Fibroblast of lung (primary cell): ENCODE data around the gene ETHE1. TPM values are rescaled to one million over a fixed set of nuclear protein-coding genes. Genes with fewer than 3 reads are reported as not detected.

Experiments
- DNase-seq, 2 donors: peaks; one replicate each; pipeline versions ENCODE4 v3.0.0 to v3.0.0-alpha.2; 2010; ENCODE audit warnings: low read depth in 2 of 2
- H2AFZ ChIP-seq: 2 replicates; pipeline ENCODE4 v1.5.1; 2012; ENCODE audit warnings: low read length, control low read depth, inconsistent platforms
- H3K27ac ChIP-seq: 2 replicates; pipeline ENCODE4 v1.5.1; 2011; ENCODE audit warnings: low read length, control low read depth; ENCODE audit not compliant: insufficient read depth
- H3K27me3 ChIP-seq: 2 replicates; pipeline ENCODE4 v1.5.1; 2011; ENCODE audit warnings: mild to moderate bottlenecking, low read length; ENCODE audit not compliant: control insufficient read depth, insufficient read depth
- H3K36me3 ChIP-seq: 2 replicates; pipeline ENCODE4 v1.5.1; 2011; ENCODE audit warnings: low read length; ENCODE audit not compliant: control insufficient read depth, insufficient read depth
- H3K4me1 ChIP-seq: 2 replicates; pipeline ENCODE4 v1.5.1; 2011; ENCODE audit warnings: low read length; ENCODE audit not compliant: control insufficient read depth, insufficient read depth; ENCODE audit errors: extremely low read depth
- H3K4me2 ChIP-seq: 2 replicates; pipeline ENCODE4 v1.5.1; 2011; ENCODE audit warnings: low read length, control low read depth; ENCODE audit not compliant: insufficient read depth; ENCODE audit errors: extremely low read depth
- H3K4me3 ChIP-seq, 4 experiments: fragments of 200-600 bp in 1 of 4; sonication (generic) in 1 of 4; replicated peaks in 1 of 4; 2 replicates each; pipeline ENCODE4 v1.5.1; 2011 to 2016; ENCODE audit warnings: low read length in 4 of 4, low read depth in 3 of 4, mild to moderate bottlenecking in 3 of 4, control low read depth in 2 of 4, inconsistent platforms in 1 of 4, mixed read lengths in 1 of 4; ENCODE audit not compliant: insufficient read depth in 1 of 4; ENCODE audit errors: control extremely low read depth in 1 of 4
- H3K79me2 ChIP-seq: 2 replicates; pipeline ENCODE4 v1.5.1; 2012; ENCODE audit warnings: mild to moderate bottlenecking, low read length, inconsistent platforms; ENCODE audit not compliant: control insufficient read depth, insufficient read depth
- H3K9ac ChIP-seq: 2 replicates; pipeline ENCODE4 v1.5.1; 2011; ENCODE audit warnings: mild to moderate bottlenecking, low read length, control low read depth; ENCODE audit not compliant: insufficient read depth
- H3K9me3 ChIP-seq: 2 replicates; pipeline ENCODE4 v1.5.1; 2012; ENCODE audit warnings: low read depth, low read length; ENCODE audit not compliant: control insufficient read depth, insufficient read depth
- H4K20me1 ChIP-seq: 2 replicates; pipeline ENCODE4 v1.5.1; 2011; ENCODE audit warnings: low read length; ENCODE audit not compliant: control insufficient read depth, insufficient read depth; ENCODE audit errors: extremely low read depth
- EZH2 ChIP-seq: IDR thresholded peaks from 2 replicates; pipeline ENCODE4 v1.5.1; 2012; ENCODE audit warnings: low read length, control low read depth, mild to moderate bottlenecking; ENCODE audit errors: missing control alignments
- polyA plus RNA-seq, 2 donors: library from polyadenylated mRNA; depleted of rRNA in 1 of 2; stranded (reverse) in 1 of 2; unstranded in 1 of 2; fragments of >200 nt; gene quantifications; 2 replicates each; pipeline ENCODE4 v1.2.1, GENCODE V29; 2011 to 2012; ENCODE audit warnings: missing spikeins in 1 of 2
- total RNA-seq: library from RNA; depleted of rRNA; stranded (reverse); fragments of >200 nt; gene quantifications from 2 replicates; pipeline ENCODE4 v1.2.1, GENCODE V29; 2014
- TF ChIP-seq, protein P1 (sequence below), 2 donors: IDR thresholded peaks in 1 of 2; conservative IDR thresholded peaks in 1 of 2; 1 replicate in 1 of 2; 2 replicates in 1 of 2; pipeline ENCODE4 v1.5.1; 2011 to 2012; ENCODE audit warnings: low read length in 2 of 2, control low read depth in 1 of 2, inconsistent platforms in 1 of 2, low read depth in 1 of 2, mild to moderate bottlenecking in 1 of 2

The ETHE1 gene
- total and polyA plus RNA-seq, 2 donors (not counting 1 experiment from before 2014, with no cell fraction given), result 65.2 to 112 TPM

DNA sequence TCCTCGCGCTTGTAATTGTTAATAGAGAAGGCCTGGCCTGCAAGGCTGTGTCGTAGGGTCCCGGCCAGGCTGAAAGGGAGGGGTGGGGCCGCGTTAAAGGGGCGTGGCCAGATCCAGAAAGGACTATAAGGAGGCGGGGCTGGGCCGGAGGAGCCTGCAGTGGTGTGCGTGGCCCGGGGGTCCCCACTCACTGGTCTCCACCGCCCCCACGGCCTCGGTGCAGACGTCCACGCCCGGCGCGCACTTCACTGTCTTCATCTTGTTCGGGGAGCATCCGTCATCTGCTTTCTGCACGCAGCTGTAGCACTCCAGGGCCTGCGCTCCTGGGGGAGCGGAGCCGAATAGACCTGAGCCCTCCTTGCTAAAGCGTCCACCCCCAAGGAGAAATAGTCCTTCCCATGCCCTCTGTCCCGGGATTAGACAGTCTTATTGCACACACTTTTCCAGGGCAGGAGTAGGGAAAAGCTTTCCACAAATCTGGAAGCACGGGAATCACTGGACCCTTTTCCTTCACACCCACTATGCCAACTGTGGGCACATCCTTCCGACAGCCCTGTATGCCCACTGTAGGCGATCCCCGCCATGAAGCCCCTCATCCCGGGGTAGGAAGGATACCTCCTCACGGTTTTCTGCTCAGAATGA is 62.7 kb downstream of the ETHE1 start:
- Histone ChIP-seq H3K36me3 (no peaks in the 10 kb centered on the region), H3K27ac (peak overlapping the region; percentile 66), H2AFZ (peak overlapping the region; percentile 81), H3K79me2 (no peaks in the 10 kb centered on the region), H4K20me1 (no peaks in the 10 kb centered on the region), H3K9me3 (no peaks in the 10 kb centered on the region), H3K9ac (no peak overlapping the region), H3K4me2 (peak overlapping the region; percentile 61), H3K4me3 (peak overlapping the region; percentile 55 to 79 (median 62)), H3K4me1 (peaks cover 3% of the 10 kb centered on the region), H3K27me3 (no peaks in the 10 kb centered on the region)
- DNase-seq, result no peak
- no peak for TF ChIP-seq EZH2
- TF ChIP-seq, protein P1, sequence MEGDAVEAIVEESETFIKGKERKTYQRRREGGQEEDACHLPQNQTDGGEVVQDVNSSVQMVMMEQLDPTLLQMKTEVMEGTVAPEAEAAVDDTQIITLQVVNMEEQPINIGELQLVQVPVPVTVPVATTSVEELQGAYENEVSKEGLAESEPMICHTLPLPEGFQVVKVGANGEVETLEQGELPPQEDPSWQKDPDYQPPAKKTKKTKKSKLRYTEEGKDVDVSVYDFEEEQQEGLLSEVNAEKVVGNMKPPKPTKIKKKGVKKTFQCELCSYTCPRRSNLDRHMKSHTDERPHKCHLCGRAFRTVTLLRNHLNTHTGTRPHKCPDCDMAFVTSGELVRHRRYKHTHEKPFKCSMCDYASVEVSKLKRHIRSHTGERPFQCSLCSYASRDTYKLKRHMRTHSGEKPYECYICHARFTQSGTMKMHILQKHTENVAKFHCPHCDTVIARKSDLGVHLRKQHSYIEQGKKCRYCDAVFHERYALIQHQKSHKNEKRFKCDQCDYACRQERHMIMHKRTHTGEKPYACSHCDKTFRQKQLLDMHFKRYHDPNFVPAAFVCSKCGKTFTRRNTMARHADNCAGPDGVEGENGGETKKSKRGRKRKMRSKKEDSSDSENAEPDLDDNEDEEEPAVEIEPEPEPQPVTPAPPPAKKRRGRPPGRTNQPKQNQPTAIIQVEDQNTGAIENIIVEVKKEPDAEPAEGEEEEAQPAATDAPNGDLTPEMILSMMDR (conservative IDR thresholded peaks at IDR 0.05 in 1 of 2, IDR thresholded peaks at IDR 0.05 in 1 of 2; ENCODE audit: low read depth in 1 of 2, low read length in 2 of 2), result no peak

DNA sequence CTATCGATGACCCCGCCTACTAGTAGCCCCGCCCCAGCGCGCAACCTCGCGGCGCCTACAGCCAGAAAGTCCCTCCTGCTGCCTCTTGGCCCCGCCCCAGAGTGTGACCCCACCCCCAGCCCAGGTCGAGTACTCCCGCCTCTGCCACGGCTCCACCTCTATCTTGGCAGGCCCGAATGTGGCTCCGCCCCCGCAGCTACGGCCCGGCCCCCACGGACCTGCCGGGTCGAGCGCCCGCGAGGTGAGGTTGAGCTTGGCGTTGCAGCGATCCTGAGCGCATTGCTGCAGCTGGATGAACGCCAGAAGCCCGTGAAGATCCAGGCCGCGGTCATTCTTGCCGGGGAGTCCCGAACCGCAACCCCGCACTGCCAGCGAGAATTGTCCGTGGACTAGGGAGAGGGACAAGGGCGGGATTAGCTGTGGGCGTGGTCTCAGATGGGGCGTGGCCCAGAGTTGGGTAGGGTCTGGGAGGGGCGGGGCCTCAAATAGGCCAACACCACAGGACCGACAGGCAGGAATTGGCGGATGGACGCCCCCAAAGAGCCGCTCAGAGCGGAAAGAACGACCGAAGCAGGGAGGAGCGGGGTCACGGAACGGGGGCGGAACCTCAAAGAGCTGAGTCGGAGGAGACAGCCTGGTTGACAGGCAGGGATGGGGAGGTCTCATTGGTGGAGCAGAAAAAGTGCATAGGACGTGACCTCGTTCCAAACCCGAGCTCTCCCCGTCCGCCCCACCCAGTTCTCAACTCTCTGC is 63.4 kb downstream of the ETHE1 start:
- Histone ChIP-seq H3K27me3 (no peaks in the 10 kb centered on the region), H3K36me3 (no peaks in the 10 kb centered on the region), H3K4me1 (peaks cover 3% of the 10 kb centered on the region), H3K27ac (peak overlapping the region; percentile 66), H3K9ac (peak overlapping the region; percentile 32), H3K9me3 (no peaks in the 10 kb centered on the region), H2AFZ (peak overlapping the region; percentile 81), H3K4me2 (peak overlapping the region; percentile 61), H4K20me1 (no peaks in the 10 kb centered on the region), H3K79me2 (no peaks in the 10 kb centered on the region), H3K4me3 (peak overlapping the region; percentile 55 to 79 (median 62))
- TF ChIP-seq, protein P1 (conservative IDR thresholded peaks at IDR 0.05 in 1 of 2, IDR thresholded peaks at IDR 0.05 in 1 of 2; ENCODE audit: low read depth in 1 of 2, low read length in 2 of 2), result no peak
- no peak for TF ChIP-seq EZH2
- peak; percentile 77 to 91 for DNase-seq

GRCh38 chr19:43462785-43463380 is 64.1 kb downstream of the ETHE1 start:
- Histone ChIP-seq H4K20me1 (no peaks in the 10 kb centered on the region), H3K4me2 (peak overlapping the region; percentile 80), H3K36me3 (no peaks in the 10 kb centered on the region), H3K27me3 (no peaks in the 10 kb centered on the region), H3K9ac (no peak overlapping the region), H2AFZ (peak overlapping the region; percentile 86), H3K27ac (no peak overlapping the region), H3K9me3 (no peaks in the 10 kb centered on the region), H3K4me1 (peaks cover 3% of the 10 kb centered on the region), H3K79me2 (no peaks in the 10 kb centered on the region), H3K4me3 (peak overlapping the region; percentile 18 to 79 (median 48))
- DNase-seq, result no peak
- TF ChIP-seq, protein P1 (conservative IDR thresholded peaks at IDR 0.05 in 1 of 2, IDR thresholded peaks at IDR 0.05 in 1 of 2; ENCODE audit: low read depth in 1 of 2, low read length in 2 of 2), result no peak
- no peak for TF ChIP-seq EZH2
